DMS153 treated with DMSO at 0.1 percent for 48 hours (cell line): ENCODE results near the gene LAPTM4A.
"Not testable (repeated sequence)": the region's sequence is repeated elsewhere in the genome, so short reads cannot be mapped to it uniquely, and the experiment has no call there.

Experiments
- DNase-seq: peaks from one replicate; lab custom pipeline; 2025; ENCODE audit not compliant: unreplicated experiment; lab: John Stamatoyannopoulos, UW

The LAPTM4A gene

GRCh38 chr2:20051532-20052228, at the start of gene LAPTM4A:
Gene LAPTM4A (minus strand): TSS chr2:20051628. CDS start chr2:20051520, 108 bp downstream.
- peak; percentile 97 for DNase-seq

DNA sequence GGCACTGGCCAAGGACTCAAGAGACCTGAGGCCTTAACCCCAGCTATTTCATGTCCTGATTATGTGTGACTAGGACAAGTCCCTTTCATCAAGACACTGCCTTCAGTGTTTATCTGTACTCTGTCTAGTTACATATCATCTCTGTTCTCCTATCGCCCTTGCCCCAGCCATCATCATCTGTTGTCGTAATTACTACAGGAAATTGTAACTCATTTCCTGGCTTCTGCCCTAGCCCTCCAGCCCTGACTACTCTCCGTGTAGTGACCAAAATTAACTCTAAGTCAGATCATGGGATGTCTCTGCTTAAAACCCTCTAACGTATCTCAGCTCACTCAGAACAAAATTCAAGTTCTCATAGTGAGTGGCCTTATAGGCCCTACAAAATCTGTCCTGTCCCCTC, 49.3 kb upstream of the LAPTM4A start:
- no peak for DNase-seq

GRCh38 chr2:20099780-20100179, 48.4 kb upstream of the LAPTM4A start:
- DNase-seq = no peak

- peak; percentile 83 for DNase-seq
Observed at GRCh38 chr2:20097889-20098714, 46.7 kb upstream of the LAPTM4A start.

- no peak for DNase-seq
Observed at GRCh38 chr2:20095469-20095868, 44.0 kb upstream of the LAPTM4A start.

DNA sequence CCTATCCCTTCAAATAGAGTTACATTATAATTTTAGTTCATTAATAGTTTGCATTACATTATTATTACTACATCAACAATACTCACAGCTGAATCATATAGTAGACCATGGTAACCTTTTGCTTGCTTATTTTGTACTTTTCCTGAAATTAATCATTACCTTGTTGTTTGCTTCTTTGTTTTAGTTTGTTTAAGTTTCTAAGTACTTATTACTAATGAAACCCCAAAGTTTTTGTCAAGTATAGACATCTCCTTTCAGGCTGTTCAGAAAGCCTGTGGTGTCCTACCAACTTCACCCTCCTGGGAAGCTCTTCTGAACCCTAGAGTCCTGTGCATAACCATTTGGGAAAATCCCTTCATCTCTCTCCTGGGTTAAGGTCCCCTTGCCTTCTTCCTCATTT, 43.5 kb upstream of the LAPTM4A start:
- no peak for DNase-seq

GRCh38 chr2:20094142-20094755, 42.8 kb upstream of the LAPTM4A start:
- DNase-seq = no peak

DNA sequence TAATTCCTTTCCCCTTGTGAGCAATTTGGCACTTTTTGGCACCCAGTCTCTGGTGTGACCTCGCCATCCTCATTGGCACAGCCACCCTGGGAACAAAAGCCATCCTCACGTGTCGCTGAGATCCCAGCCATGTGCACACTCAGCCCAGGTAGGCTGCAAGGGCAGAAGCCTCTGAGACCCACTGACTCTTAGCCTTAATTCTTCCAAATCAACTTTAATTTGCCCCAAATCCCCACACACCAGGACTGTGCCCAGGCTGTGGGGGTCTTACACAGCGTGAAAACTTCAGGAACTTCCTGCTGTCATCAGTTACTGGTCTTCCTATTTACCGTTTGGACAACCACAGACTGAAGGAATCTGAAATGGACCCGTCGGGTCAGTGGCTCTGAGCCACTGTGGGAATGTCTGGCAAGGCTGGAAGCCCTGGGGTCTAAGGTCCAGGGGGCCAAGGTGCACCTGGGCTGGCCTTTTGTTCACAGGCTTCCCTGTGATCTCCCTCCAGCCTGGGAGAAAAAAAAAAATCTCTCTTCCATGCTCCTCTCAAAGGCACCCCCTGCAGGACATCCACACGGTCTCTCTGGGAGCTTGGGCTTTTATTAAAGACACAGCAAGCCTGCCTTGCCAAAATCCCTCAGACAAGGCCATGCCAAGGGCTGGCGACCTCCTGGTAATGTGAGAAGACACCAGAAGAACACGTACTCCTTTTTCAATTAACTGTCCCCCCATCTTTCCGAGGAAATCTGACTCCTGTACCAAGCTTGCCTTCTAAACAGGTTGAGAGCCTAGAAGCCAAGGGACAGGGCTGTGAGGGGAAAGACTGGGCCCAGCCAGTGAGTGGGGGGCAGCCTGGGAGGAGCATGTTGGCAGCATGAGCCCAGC, 42.1 kb upstream of the LAPTM4A start:
- peak; percentile 22 for DNase-seq

GRCh38 chr2:20092901-20093235, 41.4 kb upstream of the LAPTM4A start:
- no peak for DNase-seq

DNA sequence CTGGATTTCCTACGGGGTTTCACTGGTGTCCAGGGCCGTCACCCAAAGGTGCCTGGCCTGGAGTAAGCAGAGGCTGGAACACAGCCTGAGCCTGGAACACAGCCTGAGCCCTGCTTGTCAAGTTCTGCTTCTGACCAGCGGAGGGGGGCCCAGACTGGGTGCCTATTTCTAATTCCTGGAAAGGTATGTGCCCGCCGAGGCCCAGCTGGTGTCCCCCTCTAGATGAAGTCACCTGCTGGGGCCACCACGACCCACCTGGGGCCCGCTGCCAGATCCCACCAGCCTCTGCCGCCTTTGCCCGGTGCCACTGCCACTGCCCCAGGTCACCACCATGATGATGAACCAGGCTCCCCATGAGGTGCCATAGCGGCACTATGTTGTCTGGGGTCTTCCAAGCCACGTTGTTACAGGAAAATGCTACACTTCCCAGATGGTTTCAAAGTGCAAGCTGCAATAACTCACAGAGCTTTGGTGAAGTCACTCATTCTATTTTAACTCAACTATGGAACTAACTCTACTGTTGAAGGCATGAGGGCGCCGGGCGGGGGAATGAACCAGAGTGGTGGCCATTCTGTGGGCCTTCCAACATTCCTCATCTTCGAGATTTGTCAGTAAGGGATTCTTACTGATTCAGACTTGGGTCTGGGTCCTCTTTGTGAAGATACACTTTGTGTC, 40.9 kb upstream of the LAPTM4A start:
- no peak for DNase-seq

GRCh38 chr2:20091305-20091991, 40.0 kb upstream of the LAPTM4A start:
- no peak for DNase-seq

GRCh38 chr2:20089715-20090464, 38.5 kb upstream of the LAPTM4A start:
- no peak for DNase-seq

GRCh38 chr2:20085909-20086308, 34.5 kb upstream of the LAPTM4A start:
- not testable (repeated sequence) for DNase-seq

GRCh38 chr2:20082812-20083211, 31.4 kb upstream of the LAPTM4A start:
- DNase-seq = not testable (repeated sequence)

DNA sequence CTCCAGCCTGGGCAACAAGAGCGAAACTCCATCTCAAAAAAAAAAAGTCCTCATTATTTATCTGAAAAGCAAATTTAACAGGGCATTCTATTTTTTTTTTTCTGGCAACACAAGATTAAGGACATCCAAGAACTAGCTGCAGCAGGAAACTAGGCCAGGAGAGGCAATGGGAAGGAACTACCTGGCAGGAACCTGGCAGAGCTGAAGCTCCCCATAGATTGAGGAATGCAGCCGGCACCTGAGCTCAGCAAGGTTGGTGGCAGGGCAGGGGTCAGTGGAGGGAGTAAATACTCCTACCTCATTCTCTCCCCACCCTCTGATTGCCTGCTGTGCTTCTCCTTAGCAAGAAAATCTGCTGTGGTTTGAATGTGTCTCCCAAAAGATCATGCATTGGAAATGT, 30.4 kb upstream of the LAPTM4A start:
- DNase-seq = no peak

DNA sequence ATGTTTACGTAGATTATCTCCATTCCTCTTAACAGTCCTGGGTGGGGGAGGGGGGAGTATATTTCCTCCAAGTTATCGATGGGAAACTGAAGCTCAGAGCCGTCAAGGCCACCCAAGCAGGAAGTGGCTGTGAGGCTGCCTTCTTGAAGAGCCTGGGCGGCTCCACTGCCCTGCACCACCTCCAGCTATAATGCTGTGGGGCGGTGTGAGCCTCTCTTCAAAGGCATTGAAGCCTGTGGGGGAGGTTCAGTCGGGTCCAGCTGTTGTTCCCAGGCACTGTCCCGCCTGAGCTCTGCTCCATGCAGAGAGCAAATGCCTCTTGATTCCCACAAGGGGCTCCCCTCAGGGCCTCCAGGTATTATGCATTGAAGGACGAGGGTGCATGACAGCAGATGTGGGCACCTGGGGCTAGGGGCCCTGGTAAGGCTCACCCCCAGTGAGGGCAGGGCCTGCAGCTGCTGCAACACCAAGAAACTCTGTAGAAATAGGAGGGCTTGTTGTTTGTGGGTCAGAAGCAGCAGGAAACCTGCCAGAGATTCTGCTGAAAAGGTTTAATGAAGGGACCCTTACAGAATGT, 29.5 kb upstream of the LAPTM4A start:
- no peak for DNase-seq

GRCh38 chr2:20080428-20080827, 29.0 kb upstream of the LAPTM4A start:
- no peak for DNase-seq

GRCh38 chr2:20079546-20080115, 28.2 kb upstream of the LAPTM4A start:
- no peak for DNase-seq
